ENCODE results near the gene KIRREL3.

The KIRREL3 gene

GRCh38 chr11:126476977-126477376, 523.6 kb downstream of the KIRREL3 start:
- H3K27ac ChIP-seq, result no peak overlapping the region
- H3K9me3 ChIP-seq, result no peaks in the 10 kb centered on the region
- no peak overlapping the region for H3K4me3 ChIP-seq (ENCODE audit: low read depth in 1 of 2, low read length in 1 of 2)
- H3K27me3 ChIP-seq, result no peaks in the 10 kb centered on the region
- H3K4me1 ChIP-seq (ENCODE audit: control insufficient read depth in 1 of 2, insufficient read depth in 1 of 2, low read depth in 1 of 2, low read length in 1 of 2), result peaks cover 12 to 18% of the 10 kb centered on the region in 2 experiments
- TF ChIP-seq CTCF (IDR thresholded peaks at IDR 0.05), result no peak
- no peaks in the 10 kb centered on the region for H3K36me3 ChIP-seq

- no peaks in the 10 kb centered on the region for H3K9me3 ChIP-seq
- no peaks in the 10 kb centered on the region for H3K36me3 ChIP-seq
- H3K27me3 ChIP-seq, result no peaks in the 10 kb centered on the region
- H3K4me3 ChIP-seq (ENCODE audit: low read depth in 1 of 2, low read length in 1 of 2), result no peak overlapping the region
- H3K4me1 ChIP-seq (ENCODE audit: control insufficient read depth in 1 of 2, insufficient read depth in 1 of 2, low read depth in 1 of 2, low read length in 1 of 2), result peaks cover 12 to 18% of the 10 kb centered on the region in 2 experiments
- H3K27ac ChIP-seq, result no peak overlapping the region
- no peak for TF ChIP-seq CTCF (IDR thresholded peaks at IDR 0.05)
Observed at GRCh38 chr11:126476266-126476924, 524.2 kb downstream of the KIRREL3 start.

- Histone ChIP-seq H3K4me1 (ENCODE audit: control insufficient read depth in 1 of 2, insufficient read depth in 1 of 2, low read depth in 1 of 2, low read length in 1 of 2) (peaks cover 8 to 11% of the 10 kb centered on the region in 2 experiments), H3K9me3 (no peaks in the 10 kb centered on the region), H3K4me3 (ENCODE audit: low read depth in 1 of 2, low read length in 1 of 2) (no peak overlapping the region), H3K27me3 (no peaks in the 10 kb centered on the region), H3K27ac (no peak overlapping the region), H3K36me3 (no peaks in the 10 kb centered on the region)
- no peak for TF ChIP-seq CTCF (IDR thresholded peaks at IDR 0.05)
Observed at GRCh38 chr11:126475014-126475991, 525.3 kb downstream of the KIRREL3 start.

DNA sequence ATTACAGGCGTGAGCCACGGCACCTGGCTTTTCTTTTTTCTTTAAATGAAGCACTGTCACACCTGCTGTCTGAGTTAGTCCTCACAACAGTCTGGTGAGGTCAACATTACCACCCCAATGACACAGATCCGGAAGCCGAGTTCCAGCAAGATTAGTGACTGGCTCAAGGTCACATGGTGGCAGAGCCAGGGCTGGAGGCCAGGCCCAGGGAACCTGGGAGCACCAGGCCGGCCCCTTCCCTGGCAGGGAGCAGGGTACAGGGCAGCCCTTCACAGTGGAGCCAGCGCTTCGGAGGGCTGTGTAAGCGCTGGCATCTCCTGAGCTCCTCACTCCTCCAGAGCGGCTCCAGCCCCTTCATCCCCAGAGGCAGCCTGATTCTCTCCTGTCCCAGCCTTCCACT, 526.4 kb downstream of the KIRREL3 start:
- H3K27ac ChIP-seq, result no peak overlapping the region
- H3K36me3 ChIP-seq, result no peaks in the 10 kb centered on the region
- H3K27me3 ChIP-seq, result no peaks in the 10 kb centered on the region
- H3K4me1 ChIP-seq (ENCODE audit: control insufficient read depth in 1 of 2, insufficient read depth in 1 of 2, low read depth in 1 of 2, low read length in 1 of 2), result peaks cover 7 to 9% of the 10 kb centered on the region in 2 experiments
- TF ChIP-seq CTCF (IDR thresholded peaks at IDR 0.05), result no peak
- H3K9me3 ChIP-seq, result no peaks in the 10 kb centered on the region
- H3K4me3 ChIP-seq (ENCODE audit: low read depth in 1 of 2, low read length in 1 of 2), result no peak overlapping the region

DNA sequence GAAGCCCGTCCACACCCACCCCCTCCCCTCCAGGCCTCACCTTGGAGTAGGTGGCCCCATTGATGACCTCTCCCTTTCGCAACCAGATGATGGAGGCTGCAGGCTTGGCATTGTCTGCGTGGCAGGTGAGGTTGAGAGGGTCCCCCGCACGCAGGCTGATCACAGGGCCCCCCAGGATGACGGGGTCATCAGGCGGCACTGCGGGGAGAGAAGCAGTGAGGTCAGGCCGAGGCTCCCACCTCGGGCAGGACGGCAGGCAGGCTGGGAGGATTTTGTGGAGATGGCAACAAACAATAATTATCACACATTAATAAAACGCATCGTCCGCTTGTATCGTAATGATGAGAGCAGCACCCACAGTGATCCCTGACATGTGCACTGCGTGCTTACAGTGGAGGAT, 527.3 kb downstream of the KIRREL3 start:
- H3K4me3 ChIP-seq (ENCODE audit: low read depth in 1 of 2, low read length in 1 of 2), result no peak overlapping the region
- no peak for TF ChIP-seq CTCF (IDR thresholded peaks at IDR 0.05)
- H3K9me3 ChIP-seq, result no peaks in the 10 kb centered on the region
- H3K36me3 ChIP-seq, result no peaks in the 10 kb centered on the region
- peaks cover 11 to 17% of the 10 kb centered on the region in 2 experiments for H3K4me1 ChIP-seq (ENCODE audit: control insufficient read depth in 1 of 2, insufficient read depth in 1 of 2, low read depth in 1 of 2, low read length in 1 of 2)
- H3K27ac ChIP-seq, result no peak overlapping the region
- no peaks in the 10 kb centered on the region for H3K27me3 ChIP-seq

Measured in neutrophil (primary cell).